NCI-H1436 (cell line): ENCODE measurements around the gene SYNGR2.
"Not testable (repeated sequence)": the region's sequence is repeated elsewhere in the genome, so short reads cannot be mapped to it uniquely, and the experiment has no call there.

Experiments used
- DNase-seq: peaks from one replicate; lab custom pipeline; 2025; lab: John Stamatoyannopoulos, UW

SYNGR2 gene

DNA sequence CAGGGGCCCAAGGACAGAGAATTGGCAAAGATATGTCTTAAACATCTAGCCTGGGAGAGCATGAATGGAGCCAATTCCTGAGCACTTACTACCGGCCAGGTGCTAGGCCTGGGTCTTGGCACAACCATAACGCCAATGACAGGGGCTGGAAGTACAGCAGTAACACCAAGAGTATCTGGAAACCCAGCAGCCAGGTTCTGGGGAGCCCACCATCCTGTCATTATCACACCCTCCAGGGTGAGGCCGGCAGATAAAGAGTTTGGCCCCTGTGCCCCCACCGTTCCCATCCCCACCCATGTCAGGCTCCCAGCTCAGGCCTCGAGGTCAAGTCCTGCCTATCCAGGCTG is 38.3 kb upstream of the SYNGR2 start:
- no peak for DNase-seq

DNA sequence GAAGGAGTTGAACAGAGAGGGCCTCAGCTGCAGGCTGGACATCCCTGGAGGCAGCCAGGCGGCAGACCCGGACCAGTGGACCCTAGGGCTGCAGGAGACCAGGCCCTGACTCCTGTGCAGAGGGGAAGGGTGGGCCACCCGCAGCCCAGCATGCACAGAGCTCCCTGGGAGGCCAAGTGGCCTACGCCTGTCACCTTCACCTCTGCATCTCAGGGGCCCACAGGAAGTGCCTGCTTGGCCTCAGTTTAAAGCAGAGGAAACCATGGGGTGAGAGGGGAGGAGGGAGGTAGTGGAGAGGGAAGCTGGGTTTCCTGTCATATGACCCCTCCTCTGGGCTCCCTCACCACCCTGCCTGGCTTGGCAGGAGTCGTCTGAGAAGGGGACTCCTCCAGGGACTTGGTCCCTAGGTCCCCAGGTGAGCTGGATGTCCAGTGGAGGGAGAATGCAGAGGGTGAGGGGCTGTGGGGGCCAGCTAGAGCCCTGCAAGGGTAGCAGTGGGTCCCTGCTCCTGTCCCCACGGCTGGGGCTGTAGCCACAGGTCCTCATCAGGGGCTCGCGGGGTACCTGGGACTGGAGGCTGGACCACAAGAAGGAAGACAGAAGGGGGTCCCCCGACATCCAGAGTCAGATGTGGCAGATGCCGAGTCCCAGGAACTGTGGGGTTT is 37.8 kb upstream of the SYNGR2 start, which contains the start of gene TMC8:
Gene TMC8, plus strand, starts transcription at position 335 of the 665 bp plus-strand sequence. CDS start 818 bp downstream, outside the sequence.
- no peak for DNase-seq

- no peak for DNase-seq
Observed at GRCh38 chr17:78131172-78132083, 37.0 kb upstream of the SYNGR2 start.

GRCh38 chr17:78132084-78132676 is 36.2 kb upstream of the SYNGR2 start:
- no peak for DNase-seq

- DNase-seq, result no peak
Observed at GRCh38 chr17:78132767-78133178, 35.6 kb upstream of the SYNGR2 start.

DNA sequence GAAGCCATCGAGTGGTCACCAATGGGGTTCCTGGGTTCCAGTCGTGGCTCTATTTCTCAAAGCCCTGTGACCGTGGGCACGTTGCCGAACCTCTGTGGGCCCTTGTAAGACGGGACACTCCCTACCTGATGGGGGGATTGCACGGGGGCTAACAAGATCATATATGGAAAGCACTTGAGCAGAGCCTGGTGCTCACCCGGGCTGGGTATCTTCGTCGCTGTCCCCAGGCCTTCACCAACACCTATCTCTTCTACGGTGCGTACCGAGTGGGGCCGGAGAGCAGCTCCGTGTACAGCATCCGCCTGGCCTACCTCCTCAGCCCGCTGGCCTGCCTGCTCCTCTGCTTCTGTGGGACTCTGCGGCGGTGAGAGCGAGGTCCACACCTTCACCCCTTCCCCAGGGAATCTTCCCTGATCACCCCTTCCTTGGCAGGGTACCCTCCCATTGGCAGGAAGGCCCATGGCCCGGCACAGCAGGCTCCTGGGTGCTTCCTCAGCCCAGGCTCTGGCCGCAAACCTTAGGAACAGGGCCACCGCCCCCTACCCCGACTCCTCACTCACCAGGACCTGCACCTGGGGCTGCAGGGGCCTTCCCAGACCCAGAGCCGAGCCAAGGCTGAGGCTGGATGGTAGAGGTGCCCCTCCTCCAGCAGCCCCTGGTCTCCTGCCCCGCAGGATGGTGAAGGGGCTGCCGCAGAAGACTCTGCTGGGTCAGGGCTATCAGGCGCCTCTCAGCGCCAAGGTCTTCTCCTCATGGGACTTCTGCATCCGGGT is 35.0 kb upstream of the SYNGR2 start:
- no peak for DNase-seq

- peak; percentile 81 for DNase-seq
Observed at GRCh38 chr17:78133971-78134898, 34.1 kb upstream of the SYNGR2 start.

GRCh38 chr17:78134899-78135385 is 33.4 kb upstream of the SYNGR2 start:
- no peak for DNase-seq

- no peak for DNase-seq
Observed at GRCh38 chr17:78135858-78136500, 32.4 kb upstream of the SYNGR2 start.

- DNase-seq, result no peak
Observed at GRCh38 chr17:78137392-78138203, 30.8 kb upstream of the SYNGR2 start.

GRCh38 chr17:78138204-78139060 is 29.9 kb upstream of the SYNGR2 start:
- no peak for DNase-seq

GRCh38 chr17:78139861-78140168 is 28.6 kb upstream of the SYNGR2 start:
- DNase-seq, result not testable (repeated sequence)

DNA sequence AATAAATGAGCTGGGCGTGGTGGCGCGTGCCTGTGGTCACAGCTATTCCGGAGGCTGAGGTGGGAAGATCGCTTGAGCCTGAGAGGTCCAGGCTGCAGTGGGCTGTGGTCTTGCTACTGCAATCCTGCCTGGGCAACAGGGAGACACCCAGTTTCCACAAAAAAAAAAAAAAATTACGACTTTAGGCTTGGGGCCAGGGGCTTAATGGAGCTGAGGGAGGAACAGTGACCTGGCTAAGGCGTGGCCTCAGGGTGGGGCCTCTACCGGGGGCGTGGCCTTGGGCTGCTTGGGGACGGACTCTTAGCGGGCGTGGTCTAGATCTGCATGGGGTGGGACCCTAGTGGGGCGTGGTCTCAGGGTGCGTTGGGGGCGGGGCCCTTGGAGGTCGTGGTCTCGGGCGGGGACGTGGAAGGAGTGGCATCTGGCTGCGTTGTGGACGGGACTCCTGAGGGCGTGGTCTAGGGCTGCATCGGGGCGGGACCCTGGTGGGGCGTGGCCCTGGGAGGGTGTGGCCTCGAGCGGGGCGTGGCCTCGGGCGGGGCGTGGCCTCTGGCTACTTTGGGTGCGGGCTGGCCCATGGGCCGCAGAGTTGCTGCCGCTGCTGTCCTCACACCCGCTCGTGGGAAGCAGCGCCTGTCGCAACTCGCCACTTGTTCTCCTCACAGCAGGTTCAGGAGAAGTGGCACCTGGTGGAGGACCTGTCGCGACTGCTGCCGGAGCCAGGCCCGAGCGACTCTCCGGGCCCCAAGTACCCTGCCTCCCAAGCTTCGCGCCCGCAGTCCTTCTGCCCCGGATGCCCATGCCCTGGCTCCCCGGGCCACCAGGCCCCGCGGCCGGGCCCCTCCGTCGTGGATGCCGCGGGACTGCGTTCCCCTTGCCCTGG is 28.0 kb upstream of the SYNGR2 start:
- DNase-seq, result peak; percentile 94

DNA sequence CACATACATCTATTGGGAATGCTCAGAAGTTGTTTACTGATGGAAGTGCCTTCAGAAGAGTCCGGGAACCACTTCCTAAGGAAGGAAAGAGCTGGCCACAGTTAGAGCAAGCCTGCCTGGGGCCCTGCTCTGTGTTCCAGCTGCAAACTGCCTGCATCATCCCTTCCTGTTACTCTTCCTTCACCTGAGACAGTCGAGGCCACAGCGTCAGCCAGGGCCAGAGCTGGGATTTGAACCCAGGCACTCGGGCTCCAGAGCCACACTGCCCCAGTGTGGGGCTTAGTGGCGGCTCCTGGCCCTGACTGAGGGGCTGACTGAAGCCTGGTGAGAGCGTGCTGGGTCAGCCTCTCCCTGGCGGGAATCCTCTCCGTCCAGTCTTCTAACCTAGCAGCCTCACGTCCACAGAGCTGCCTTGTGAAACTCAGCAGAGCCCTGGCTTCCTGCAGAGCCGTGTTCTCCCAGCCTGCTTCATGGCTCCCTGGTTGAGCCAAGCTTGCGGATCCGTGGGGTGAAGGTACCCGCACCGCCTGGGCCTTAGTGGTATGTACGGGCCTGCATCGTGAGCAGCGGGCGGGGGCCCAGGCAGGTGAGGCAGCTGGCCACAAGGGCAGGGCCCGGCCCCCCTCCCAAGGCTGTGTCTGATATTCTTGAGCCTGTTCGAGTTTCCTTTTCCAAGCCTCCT is 26.8 kb upstream of the SYNGR2 start:
- DNase-seq, result no peak

- no peak for DNase-seq
Observed at GRCh38 chr17:78142119-78142861, 26.1 kb upstream of the SYNGR2 start.
